GM18909 (cell line): Measurements from ENCODE around the gene SLC39A13.

Source experiments
- ATAC-seq: cut with Tn5 transposase; IDR thresholded peaks from one replicate; pipeline ENCODE4 v1.9.1; 2021; ENCODE audit warnings: mild to moderate bottlenecking; ENCODE audit not compliant: unreplicated experiment, poor library complexity

Gene SLC39A13

DNA sequence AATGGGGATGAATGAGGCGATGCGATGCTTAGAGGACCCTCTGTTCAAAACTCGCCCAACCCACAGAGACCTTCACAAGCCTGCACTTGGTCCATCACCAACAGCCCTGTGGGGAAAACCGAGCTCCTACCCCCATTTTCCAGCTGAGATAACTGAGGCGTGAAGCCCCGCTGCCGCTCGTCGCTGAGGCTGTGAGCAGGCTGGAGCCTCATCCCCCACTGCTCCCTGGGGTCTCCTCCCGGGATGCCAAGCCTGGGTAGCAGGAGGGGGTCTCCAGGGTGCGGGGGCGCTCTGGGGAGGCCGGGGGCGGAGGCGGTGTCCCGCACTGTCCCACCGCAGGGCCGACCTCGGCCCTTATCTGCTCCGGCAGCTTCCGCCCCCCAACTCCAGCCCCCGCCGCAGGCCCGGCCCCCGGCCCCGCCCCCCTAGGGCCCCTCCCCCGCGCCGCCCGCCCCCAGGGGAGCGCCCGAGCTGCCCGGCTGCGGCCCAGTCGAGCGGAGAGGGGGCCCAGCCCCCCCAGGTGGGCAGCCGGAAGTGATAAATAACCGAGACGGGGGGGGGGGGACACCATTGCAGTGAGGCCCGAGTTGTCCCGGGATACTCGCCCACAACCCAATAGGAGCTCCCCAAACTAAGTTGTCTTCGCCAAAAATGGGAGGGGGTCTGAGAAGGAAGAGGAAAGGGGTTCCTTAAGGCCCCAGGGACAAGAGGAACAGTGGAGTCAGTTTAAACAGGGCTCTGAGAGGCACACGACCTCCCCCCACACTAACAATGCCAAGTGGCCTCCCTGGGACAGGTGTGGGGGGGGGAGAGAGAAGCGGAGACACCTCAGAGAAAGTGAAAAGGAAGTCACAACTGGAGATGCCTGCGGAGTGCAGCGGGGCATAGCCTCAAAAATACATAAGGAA is 8.3 kb upstream of the SLC39A13 start:
- peak; percentile 51 for ATAC-seq

DNA sequence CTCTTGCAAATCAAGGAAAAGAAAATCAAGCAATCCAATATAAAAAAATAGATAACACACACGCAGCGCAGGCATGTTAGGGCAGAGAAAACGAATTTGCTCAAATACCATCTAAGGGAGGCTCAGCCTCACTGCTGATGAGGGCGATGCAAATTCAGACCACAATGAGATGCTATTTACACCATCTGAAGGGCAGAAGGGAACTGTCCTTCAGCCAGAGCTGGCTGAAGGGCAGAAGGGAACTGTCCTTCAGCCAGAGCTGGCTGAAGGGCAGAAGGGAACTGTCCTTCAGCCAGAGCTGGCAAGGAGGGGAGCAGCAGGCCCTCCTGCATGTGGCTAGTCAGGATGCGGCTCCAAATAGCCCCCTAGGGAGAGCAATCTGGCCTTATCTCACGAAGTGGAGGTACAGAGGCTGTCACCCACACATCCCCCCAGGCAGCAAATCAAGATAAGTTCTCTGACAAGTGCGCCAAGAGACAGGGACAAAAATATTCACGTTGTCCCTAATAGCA is 7.6 kb upstream of the SLC39A13 start:
- ATAC-seq: peak; percentile 75

DNA sequence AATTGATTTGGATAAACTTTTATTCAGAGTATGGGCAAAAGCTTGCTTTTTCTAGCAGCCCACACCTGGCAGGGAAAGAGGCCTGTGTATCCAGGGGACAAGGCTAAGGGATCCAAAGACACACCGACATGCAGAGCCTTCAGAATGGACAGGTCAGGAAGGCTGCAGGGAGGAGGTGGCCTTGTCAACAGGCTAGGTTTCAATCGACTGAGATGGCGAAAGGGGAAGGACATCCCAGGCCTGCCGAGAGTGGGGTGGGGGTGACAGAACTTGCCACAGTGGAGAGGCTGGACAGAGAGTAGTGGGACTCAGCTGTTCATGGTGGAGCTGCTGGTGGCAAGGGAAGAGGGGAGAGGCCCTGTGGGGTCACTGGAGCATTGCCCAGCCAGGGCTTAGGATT is 5.3 kb upstream of the SLC39A13 start:
- no peak for ATAC-seq

DNA sequence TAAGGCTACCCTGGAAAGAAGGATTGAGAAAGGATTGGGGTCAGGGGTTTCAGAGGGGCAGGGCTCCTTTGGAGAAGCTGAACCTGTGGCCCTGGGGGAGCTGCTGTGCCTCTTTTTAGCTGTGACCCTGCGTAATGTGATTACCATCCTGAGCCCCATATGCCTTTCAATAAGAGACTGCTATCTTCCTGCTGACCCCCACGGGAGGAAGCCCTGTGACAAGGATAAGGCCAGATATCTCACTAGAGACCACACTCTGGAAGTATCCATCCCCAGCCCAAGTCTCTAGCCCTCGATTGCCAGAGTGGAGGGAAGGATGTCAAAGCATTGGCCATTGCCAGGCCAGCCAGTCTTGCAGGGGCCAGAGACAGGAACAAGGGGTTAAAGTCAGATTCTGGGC is 4.8 kb upstream of the SLC39A13 start:
- no peak for ATAC-seq

DNA sequence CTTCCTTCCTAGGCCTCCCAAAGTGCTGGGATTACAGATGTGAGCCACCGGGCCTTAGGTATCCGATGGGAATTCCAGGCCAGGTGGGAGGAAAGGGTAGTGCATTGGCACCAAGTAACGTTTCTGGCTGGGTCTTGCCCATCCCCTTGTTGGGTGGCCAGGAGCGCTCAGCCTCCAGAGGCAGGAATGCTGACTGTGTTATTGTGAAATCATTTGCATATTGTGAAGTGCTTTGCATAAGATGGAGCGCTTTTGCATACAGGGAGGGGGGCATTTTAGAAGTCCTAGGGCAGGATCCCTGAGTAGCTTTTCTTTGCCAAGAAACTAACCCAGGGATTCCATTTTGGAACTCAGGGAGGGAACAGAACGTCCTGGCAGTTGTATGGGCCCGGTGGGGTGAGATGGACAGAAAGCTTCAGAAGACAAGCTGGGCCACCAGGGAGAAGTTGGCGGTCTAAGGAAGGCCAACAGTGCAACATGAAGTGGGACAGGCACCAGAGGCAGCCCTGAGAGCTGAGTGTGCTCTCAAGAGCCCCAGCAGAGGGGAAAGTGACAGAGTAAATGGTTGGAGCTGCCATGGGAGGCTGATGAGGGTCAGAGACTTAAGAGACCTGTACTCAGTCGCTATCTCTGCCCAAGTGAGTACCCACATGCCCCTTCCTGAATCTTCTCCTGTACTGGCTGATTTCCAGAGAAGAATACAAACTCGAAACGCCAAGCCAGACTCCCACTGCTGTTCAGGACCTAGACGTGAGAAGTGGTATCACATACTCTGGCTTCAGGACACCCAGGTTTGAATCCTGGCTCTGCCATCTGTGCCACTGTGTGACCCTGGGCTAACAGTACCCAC is 1.3 kb upstream of the SLC39A13 start:
- ATAC-seq: no peak

DNA sequence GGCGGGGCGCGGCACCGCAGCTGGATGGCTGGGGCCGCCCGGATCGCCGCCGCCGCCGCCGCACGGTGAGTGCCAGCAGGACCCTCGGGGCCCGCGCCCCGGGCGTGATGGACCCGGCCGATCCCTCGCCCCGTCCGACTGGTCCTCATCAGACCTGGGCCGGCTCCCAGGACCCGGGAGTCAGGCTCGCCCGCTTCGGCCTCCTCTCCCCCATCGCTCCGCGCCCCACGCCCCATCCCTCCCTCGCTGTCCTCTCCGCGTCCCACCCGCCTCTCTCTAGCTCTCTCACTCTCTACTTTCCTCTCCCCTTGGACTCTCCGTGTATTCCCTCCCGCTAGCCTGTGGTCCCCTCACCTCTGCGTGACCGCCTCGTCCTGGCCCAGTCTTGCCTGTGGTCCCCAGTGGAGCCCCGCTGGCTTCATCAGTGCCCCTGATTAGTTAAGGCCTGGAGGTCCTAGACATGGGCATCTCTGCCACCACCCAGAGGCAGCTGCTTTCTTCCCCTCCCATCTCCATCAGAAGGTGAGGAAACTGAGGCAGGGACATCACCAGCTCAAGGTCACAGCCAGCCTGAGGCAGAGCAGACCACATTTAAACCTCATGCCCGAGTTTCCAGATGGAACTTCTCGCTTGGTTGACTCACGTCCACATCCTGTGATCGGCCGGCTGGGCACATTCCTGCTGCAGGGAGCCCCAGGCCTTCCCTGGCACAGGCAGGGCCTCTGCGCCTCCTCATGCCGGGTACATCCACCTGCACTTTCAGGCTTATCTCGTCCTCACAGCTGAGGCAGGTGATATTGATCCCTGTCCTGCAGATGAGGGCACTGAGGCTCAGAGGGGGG is 429 bp downstream of the SLC39A13 start:
- no peak for ATAC-seq

DNA sequence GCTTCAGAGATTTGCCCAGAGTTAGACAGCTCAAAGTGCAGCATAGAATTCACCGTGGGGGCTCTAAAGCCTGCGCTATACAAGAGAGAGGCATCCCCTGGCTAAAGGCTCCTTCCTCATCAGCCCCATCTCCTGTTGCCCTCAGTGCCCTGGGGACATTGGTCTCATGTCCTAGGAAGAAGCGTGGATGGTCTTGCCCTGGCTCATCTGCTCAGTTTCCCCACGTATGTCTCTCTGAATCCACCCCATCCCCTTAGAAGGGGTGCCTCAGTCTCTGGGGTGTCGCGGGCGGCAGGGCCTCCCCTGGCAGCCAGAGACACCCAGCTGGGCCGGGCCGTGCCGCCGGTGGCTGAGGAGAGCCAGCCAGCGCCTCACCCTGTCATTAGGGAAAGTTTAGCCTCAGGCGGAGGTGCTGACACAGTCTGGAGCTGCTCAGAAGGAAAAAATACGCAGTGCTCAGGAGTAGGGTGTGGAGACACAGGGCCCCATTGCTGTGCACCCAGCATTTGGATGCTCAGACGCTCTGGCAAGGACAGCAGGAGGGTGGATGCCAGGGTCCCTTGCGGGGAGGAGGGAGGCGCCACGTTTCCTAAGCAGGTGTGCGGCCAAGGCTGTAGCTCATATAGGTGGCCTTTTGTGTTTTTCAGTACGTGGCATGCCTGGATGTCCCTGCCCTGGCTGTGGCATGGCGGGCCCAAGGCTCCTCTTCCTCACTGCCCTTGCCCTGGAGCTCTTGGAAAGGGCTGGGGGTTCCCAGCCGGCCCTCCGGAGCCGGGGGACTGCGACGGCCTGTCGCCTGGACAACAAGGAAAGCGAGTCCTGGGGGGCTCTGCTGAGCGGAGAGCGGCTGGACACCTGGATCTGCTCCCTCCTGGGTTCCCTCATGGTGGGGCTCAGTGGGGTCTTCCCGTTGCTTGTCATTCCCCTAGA is 1.3 kb downstream of the SLC39A13 start:
- ATAC-seq: no peak

DNA sequence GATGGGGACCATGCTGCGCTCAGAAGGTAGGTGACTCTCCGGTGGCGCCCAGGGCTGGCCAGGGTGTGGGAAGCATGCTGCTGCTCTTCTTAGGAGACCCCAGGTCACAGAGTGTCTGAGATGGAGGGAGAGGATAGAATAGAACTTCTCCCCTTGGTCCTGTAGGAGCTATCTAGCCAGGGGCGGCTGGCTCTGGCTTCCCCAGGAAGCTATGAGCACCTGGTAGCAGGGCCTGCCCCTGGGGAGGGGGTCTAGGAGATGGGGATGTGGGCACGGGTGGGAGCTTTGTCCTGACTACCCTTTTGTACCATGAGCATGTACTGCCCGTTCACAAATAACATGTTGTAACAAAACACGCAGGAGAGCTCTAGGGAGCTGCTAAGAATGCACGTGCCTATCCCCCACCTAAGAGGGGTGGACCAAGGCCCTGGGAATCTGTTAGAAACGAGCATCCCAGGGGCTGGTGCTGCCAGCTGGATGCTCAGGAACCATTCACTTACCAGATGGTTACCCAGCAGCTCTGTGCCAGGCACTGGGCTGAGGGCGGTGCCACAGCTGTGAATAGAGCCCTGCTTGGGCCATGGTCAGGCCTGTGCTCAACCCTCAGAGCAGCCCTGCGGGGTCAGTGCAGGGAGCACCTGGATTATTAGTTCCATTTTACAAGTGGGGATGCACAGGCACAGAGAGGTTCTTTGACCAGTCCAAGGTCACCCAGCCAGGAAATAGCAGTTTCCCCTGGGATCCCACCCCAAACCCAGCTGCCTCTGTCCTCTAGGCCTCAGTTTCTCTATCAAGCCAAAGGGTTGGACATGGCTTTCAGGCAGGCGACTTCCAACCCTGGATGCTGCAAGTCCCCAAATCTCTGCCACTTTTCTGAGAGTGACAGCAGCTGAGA is 2.2 kb downstream of the SLC39A13 start:
- ATAC-seq: no peak

DNA sequence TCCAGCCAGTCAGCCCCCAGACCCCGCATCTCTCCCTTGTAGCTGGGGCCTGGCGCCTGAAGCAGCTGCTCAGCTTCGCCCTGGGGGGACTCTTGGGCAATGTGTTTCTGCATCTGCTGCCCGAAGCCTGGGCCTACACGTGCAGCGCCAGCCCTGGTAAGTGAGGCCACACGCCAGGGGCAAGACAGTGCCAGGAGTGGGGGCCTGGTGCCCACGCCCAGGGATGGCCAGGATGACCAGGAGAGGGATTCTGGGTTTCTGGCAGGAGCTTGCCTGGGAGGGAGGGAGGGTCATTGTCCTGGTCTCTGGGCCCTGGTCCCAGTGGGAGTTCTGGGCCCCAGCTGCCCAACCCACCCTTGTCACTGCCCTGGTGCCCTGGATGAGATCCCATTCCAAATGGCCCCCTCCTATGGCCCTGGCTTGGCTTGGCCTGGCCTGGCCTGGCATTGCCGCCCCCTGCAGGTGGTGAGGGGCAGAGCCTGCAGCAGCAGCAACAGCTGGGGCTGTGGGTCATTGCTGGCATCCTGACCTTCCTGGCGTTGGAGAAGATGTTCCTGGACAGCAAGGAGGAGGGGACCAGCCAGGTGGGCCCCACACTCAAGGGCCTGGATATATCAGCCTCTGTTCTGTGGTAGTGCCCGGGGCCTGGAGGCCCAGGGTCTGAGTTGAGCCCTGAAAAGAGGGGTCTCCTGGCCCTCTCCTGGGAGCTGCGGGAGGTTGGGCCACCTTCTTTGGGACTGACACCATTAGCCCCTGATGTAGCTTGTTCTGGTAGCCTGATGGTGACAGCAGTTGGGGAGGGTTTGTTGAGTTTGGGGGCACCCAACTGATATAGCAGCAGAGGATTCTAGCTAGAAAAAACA is 3.7 kb downstream of the SLC39A13 start:
- ATAC-seq: no peak

DNA sequence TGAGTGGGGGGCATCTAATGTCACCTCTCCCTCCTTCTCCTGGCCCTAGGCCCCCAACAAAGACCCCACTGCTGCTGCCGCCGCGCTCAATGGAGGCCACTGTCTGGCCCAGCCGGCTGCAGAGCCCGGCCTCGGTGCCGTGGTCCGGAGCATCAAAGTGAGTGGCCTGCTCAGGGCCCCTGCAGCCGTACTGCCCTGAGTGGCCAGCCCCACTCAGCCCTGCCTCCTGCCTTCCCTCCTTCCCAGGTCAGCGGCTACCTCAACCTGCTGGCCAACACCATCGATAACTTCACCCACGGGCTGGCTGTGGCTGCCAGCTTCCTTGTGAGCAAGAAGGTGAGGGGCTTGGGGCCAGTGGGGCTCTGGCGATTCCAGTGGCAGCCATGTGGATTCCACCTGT is 5.0 kb downstream of the SLC39A13 start:
- ATAC-seq: no peak

DNA sequence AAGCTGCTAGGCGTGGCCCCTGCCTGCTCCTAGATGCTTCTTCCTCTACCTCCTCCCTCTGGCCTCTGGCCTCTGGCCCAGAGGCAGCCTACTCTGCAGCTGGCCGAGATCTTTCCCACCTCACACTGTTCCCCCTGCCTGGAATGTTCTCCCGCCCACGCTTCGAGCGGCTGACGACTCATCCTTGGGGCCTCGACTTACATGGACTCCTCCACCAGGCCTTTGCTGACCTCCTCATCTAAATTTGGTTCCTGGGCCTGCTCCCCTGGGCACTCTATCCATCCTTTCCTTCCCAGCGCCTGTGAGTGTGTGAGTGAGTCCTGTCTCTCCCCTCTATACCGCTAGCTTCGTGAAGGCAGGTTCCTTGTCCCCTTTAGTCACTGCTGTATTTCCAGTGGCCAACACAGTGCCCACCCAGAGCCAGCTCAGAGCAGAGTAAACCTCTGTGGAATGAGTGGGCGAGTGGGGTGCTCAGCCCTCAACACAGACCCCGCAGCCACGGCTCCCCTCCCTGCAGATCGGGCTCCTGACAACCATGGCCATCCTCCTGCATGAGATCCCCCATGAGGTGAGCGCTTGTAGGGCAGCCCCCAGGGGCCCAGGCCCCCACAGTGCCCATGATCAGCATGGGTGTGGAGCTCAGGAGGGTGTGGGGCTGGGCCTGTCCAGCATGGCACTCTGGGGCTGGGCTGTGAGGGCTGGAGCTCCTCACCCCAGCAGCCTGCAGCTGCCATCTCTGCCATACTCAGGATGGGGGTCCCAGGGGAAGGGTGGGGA is 5.7 kb downstream of the SLC39A13 start:
- no peak for ATAC-seq

DNA sequence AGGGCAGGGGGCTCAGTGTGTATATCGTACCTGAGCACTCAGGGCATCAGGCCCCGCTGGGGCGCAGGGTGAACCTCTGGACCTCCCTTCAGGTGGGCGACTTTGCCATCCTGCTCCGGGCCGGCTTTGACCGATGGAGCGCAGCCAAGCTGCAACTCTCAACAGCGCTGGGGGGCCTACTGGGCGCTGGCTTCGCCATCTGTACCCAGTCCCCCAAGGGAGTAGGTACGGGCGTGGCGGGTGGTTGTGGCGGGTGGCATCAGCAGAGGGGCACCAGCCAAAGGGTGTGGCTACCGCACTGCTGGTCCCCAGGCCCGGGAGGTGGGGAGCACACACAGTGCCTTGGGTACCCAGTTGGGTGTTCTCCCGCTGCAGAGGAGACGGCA is 6.3 kb downstream of the SLC39A13 start:
- no peak for ATAC-seq

DNA sequence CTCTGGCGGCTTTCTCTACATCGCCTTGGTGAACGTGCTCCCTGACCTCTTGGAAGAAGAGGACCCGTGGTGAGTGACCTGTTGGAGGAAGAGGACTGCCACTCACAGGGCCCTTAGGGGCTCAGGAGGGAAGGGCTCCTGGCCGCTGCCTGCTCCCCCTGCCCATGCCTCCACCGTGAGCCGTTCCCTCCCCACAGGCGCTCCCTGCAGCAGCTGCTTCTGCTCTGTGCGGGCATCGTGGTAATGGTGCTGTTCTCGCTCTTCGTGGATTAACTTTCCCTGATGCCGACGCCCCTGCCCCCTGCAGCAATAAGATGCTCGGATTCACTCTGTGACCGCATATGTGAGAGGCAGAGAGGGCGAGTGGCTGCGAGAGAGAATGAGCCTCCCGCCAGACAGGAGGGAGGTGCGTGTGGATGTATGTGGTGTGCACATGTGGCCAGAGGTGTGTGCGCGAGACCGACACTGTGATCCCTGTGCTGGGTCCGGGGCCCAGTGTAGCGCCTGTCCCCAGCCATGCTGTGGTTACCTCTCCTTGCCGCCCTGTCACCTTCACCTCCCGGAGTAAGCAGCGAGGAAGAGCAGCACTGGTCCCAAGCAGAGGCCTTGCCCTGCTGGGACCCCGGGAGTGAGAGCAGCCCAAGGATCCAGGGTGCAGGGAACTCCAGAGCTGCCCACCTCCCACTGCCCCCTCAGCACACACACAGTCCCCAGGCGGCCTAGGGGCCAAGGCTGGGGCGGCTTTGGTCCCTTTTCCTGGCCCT is 6.9 kb downstream of the SLC39A13 start:
- no peak for ATAC-seq

DNA sequence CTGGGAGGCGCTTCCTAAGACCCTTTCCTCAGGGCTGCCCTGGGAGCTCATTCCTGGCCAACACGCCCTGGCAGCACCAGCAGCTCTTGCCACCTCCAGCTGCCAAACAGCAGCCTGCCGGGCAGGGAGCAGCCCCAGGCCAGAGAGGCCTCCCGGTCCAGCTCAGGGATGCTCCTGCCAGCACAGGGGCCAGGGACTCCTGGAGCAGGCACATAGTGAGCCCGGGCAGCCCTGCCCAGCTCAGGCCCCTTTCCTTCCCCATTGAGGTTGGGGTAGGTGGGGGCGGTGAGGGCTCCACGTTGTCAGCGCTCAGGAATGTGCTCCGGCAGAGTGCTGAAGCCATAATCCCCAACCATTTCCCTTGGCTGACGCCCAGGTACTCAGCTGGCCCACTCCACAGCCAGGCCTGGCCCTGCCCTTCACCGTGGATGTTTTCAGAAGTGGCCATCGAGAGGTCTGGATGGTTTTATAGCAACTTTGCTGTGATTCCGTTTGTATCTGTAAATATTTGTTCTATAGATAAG is 7.6 kb downstream of the SLC39A13 start:
- no peak for ATAC-seq

DNA sequence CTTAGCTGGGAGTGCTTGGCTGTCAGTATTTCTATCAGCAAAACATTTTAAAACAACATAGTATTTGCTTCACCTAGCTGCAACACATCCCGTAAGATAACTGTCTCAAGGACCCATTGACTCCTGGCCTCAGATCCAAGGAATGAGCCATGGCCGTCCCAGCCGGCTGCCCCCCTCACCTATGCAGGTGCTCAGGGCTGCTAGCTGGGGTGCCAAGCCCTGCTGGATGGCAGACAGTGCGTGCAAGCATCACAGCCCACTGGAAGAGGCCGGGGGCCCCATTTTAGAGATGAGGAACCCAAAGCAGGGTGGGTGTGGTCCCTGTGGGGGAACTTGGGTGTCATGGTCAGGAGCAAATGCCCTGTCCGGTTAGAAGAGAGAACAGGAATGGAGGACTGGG is 9.3 kb downstream of the SLC39A13 start:
- no peak for ATAC-seq
